Measurements from ENCODE around the gene KRTAP12-3.

The KRTAP12-3 gene

GRCh38 chr21:44686843-44687561 is 29.3 kb downstream of the KRTAP12-3 start:
- DNase-seq, result peak in 1 of 2 donors; percentile 11

- DNase-seq, result no peak
These were observed 29.9 kb downstream of the KRTAP12-3 start for GRCh38 chr21:44687671-44688070.

GRCh38 chr21:44689740-44690139 is 32.0 kb downstream of the KRTAP12-3 start:
- peak in 1 of 2 donors; percentile 13 for DNase-seq

- no peak for DNase-seq
These were observed 34.0 kb downstream of the KRTAP12-3 start for GRCh38 chr21:44691686-44692085.

- DNase-seq, result no peak
These were observed 35.2 kb downstream of the KRTAP12-3 start for GRCh38 chr21:44692798-44693512.

- DNase-seq, result peak in 1 of 2 donors; percentile 16
These were observed 37.0 kb downstream of the KRTAP12-3 start for GRCh38 chr21:44694776-44695175.

- peak in 1 of 2 donors; percentile 9 for DNase-seq
These were observed 37.5 kb downstream of the KRTAP12-3 start for GRCh38 chr21:44695184-44695583.

GRCh38 chr21:44695641-44696040 is 37.9 kb downstream of the KRTAP12-3 start:
- peak in 1 of 2 donors; percentile 6 for DNase-seq

- peak in 1 of 2 donors; percentile 12 for DNase-seq
These were observed 38.8 kb downstream of the KRTAP12-3 start for GRCh38 chr21:44696572-44696971.

- peak in 1 of 2 donors; percentile 11 for DNase-seq
These were observed 39.6 kb downstream of the KRTAP12-3 start, which contains the start of gene KRTAP10-12 for GRCh38 chr21:44697172-44697810. Gene KRTAP10-12, plus strand, starts transcription at chr21:44697172. Its CDS starts 30 bp downstream, at chr21:44697202.

GRCh38 chr21:44697811-44698734 is 40.3 kb downstream of the KRTAP12-3 start:
- DNase-seq, result peak in 1 of 2 donors; percentile 13

- peak in 1 of 2 donors; percentile 3 for DNase-seq
These were observed 41.8 kb downstream of the KRTAP12-3 start for GRCh38 chr21:44699502-44700001.

- DNase-seq, result peak in 1 of 2 donors; percentile 8
These were observed 42.6 kb downstream of the KRTAP12-3 start for GRCh38 chr21:44700101-44701022.

GRCh38 chr21:44701023-44701400 is 43.3 kb downstream of the KRTAP12-3 start:
- DNase-seq, result peak in 1 of 2 donors; percentile 1

GRCh38 chr21:44701541-44701940 is 43.8 kb downstream of the KRTAP12-3 start:
- peak in 1 of 2 donors; percentile 9 for DNase-seq

GRCh38 chr21:44702111-44702972 is 44.6 kb downstream of the KRTAP12-3 start:
- peak in 1 of 2 donors; percentile 8 for DNase-seq

- peak in 1 of 2 donors; percentile 17 for DNase-seq
These were observed 45.4 kb downstream of the KRTAP12-3 start for GRCh38 chr21:44702973-44703730.

- DNase-seq, result peak in 1 of 2 donors; percentile 11
These were observed 46.3 kb downstream of the KRTAP12-3 start for GRCh38 chr21:44703731-44704635.

Measured in stimulated activated CD4-positive, alpha-beta T cell treated with anti-CD3 and anti-CD28 coated beads, Interleukin-2, amount 100 ng/mL, for 24 hours (primary cell).